GM19372 (cell line): ENCODE results near the gene OPTC.
"Not testable (repeated sequence)": the region's sequence is repeated elsewhere in the genome, so short reads cannot be mapped to it uniquely, and the experiment has no call there.

Experiments used
- ATAC-seq: cut with Tn5 transposase; IDR thresholded peaks from one replicate; pipeline ENCODE4 v1.9.1; 2021; ENCODE audit warnings: mild to moderate bottlenecking, low read depth, moderate library complexity; ENCODE audit not compliant: unreplicated experiment

The OPTC gene

GRCh38 chr1:203493901-203494300, at the start of gene OPTC:
TSS of gene OPTC (plus strand) at chr1:203494153. CDS start at chr1:203496006, 1,853 bp downstream.
- no peak for ATAC-seq

GRCh38 chr1:203444171-203444576, 49.8 kb upstream of the OPTC start:
- ATAC-seq, result no peak

GRCh38 chr1:203447151-203447550, 46.8 kb upstream of the OPTC start:
- no peak for ATAC-seq

GRCh38 chr1:203447598-203447997, 46.4 kb upstream of the OPTC start:
- not testable (repeated sequence) for ATAC-seq

GRCh38 chr1:203448521-203449061, 45.4 kb upstream of the OPTC start:
- ATAC-seq, result no peak

- ATAC-seq, result no peak
Observed at GRCh38 chr1:203450001-203450400, 44.0 kb upstream of the OPTC start.

GRCh38 chr1:203450479-203451149, 43.3 kb upstream of the OPTC start:
- no peak for ATAC-seq

GRCh38 chr1:203451836-203452784, 41.8 kb upstream of the OPTC start:
- ATAC-seq, result no peak

- no peak for ATAC-seq
Observed at GRCh38 chr1:203453016-203453415, 40.9 kb upstream of the OPTC start.

- no peak for ATAC-seq
Observed at GRCh38 chr1:203453616-203454015, 40.3 kb upstream of the OPTC start.

GRCh38 chr1:203454986-203455471, 38.9 kb upstream of the OPTC start:
- ATAC-seq, result no peak

GRCh38 chr1:203455706-203456105, 38.2 kb upstream of the OPTC start:
- no peak for ATAC-seq

GRCh38 chr1:203456577-203456976, 37.4 kb upstream of the OPTC start:
- ATAC-seq, result no peak

- no peak for ATAC-seq
Observed at GRCh38 chr1:203458078-203458477, 35.9 kb upstream of the OPTC start.

- ATAC-seq, result no peak
Observed at GRCh38 chr1:203459671-203460201, 34.2 kb upstream of the OPTC start.

- ATAC-seq, result no peak
Observed at GRCh38 chr1:203461717-203462116, 32.2 kb upstream of the OPTC start.

GRCh38 chr1:203462143-203462542, 31.8 kb upstream of the OPTC start:
- ATAC-seq, result no peak

- ATAC-seq, result no peak
Observed at GRCh38 chr1:203462878-203463277, 31.1 kb upstream of the OPTC start.

- ATAC-seq, result no peak
Observed at GRCh38 chr1:203463469-203464062, 30.4 kb upstream of the OPTC start.

GRCh38 chr1:203464226-203464625, 29.7 kb upstream of the OPTC start:
- no peak for ATAC-seq

- ATAC-seq, result no peak
Observed at GRCh38 chr1:203464743-203465142, 29.2 kb upstream of the OPTC start.
